ENCODE measurements around the gene GNB5.

- TF ChIP-seq EZH2phosphoT487 (IDR thresholded peaks at IDR 0.05; ENCODE audit: borderline replicate concordance, low read length) = no peak
- no peak for TF ChIP-seq CTCF (IDR thresholded peaks at IDR 0.05; ENCODE audit: low read depth, low read length, poor library complexity, severe bottlenecking)
These were observed 70.7 kb downstream of the GNB5 start for GRCh38 chr15:52120488-52120887.
